ENCODE results near the gene FOXK1. TPM values are rescaled to one million over a fixed set of nuclear protein-coding genes. Genes with fewer than 3 reads are reported as not detected.
A peak's percentile ranks its signal among the peaks of the same experiment; 100 is the strongest.

FOXK1 gene
- total and polyA plus RNA-seq, 9 donors, result 5.8 to 43.9 (median 32.6) TPM

DNA sequence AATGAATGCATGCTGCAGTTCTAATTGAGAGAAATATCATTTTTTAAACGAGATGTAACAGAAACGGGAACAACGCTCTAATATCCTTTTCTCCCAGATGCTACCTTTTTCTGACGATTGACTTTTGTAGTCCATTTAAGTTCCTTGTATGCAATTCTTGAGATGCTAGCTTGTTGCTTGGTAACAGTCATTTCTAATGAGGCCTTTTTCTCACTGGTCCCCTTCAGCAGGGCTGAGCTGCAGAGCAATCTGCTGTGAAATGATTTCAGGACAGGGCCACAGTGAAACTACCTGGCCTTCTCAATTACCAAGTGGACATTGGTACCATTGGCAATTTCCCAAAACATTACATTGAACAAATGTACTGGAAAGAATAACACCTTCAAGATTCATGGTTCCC lies 26.2 kb upstream of the FOXK1 start:
- H3K36me3 ChIP-seq, result no peaks in the 10 kb centered on the region
- no peaks in the 10 kb centered on the region for H3K9me3 ChIP-seq
- no peak overlapping the region for H3K4me3 ChIP-seq
- WGBS, 3 donors, result 88 to 93% (median 91%) methylated on average over 4 of the region's 4 CpGs
- no peak for TF ChIP-seq POLR2A (IDR thresholded peaks at IDR 0.05)
- DNase-seq, result no peak
- intact Hi-C loops (cut with DNase I), result no loop called here
- H3K27me3 ChIP-seq, result no peaks in the 10 kb centered on the region
- no peak overlapping the region for H3K27ac ChIP-seq
- H3K4me1 ChIP-seq (ENCODE audit: insufficient read depth), result no peaks in the 10 kb centered on the region

DNA sequence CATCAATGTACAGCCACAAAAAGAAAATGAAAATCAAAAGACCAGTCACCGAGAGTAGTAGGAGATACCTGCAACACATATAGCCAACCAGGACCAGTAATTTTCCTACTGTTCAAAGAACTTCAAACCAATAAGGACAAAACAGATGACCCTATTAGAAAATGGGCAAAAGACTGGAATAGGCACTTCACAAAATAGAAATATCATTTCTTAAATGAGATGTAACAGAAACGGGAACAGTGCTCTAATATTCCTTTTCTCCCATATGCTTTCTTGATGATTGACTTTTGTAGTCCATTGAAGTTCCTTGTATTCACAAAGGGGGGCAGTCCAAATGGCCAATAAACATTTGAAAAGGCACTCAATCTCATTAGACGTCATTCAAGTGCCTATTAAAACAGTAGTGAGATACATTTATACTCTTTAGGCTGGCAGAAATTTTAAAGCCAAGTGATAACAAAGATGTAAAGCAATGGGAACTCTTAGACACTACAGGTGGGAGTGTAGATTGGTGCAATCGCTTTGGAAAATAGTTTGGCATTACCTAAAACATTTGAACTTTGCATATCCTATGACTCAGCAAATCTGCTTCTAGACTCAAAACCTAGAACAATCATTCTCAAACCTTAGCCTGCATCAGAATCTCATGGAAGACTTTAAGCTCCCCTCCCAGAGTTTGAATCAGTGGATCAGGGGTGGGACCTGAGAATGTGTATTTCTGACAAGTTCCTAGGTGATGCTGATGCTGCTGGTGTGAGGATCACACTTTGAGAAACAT lies 24.3 kb upstream of the FOXK1 start:
- intact Hi-C loops (cut with DNase I), result no loop called here
- TF ChIP-seq POLR2A (IDR thresholded peaks at IDR 0.05), result no peak
- TF ChIP-seq EP300 (IDR thresholded peaks at IDR 0.05), result no peak
- H3K4me1 ChIP-seq (ENCODE audit: insufficient read depth), result no peaks in the 10 kb centered on the region
- no peaks in the 10 kb centered on the region for H3K27me3 ChIP-seq
- H3K4me3 ChIP-seq, result no peak overlapping the region
- no peaks in the 10 kb centered on the region for H3K9me3 ChIP-seq
- no peak for DNase-seq
- WGBS, 3 donors, result 77 to 82% (median 78%) methylated on average over 4 of the region's 4 CpGs
- H3K36me3 ChIP-seq, result no peaks in the 10 kb centered on the region
- no peak overlapping the region for H3K27ac ChIP-seq

DNA sequence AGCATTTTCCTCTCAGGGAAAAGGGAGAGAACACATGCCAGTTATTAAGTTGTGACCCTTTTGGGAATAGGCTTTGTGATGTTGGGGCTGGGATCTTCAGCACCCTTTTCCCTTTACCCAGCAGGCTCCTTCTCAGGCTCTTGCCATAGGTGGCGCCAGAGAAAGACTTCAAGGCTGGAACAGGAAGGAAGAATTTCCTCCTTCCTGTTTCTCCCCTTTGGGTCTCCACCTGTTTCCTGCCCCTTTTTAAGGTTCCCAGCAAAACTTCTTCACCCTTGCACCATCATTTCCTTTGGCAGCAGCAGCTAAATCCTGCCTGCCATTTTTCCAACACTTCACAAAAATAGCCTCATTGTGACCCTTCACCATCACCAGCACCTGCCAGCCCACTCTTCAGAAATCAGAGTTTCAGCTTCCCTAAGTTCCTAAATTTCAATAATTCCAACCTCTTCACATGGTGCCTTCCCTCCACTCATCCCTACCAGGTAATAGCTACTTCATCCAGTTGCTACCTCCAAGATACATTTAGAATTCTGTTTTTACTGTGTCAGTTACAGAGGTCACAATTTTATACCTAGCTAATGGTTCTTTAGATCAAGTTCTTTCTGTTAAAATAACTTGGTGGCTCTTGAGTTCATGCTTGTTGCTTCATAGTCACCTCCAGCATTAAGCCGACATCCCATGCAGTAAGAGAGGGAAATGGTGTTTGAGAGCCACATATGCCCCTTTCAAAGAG lies 22.4 kb upstream of the FOXK1 start:
- Histone ChIP-seq H3K4me3 (no peak overlapping the region), H3K4me1 (ENCODE audit: insufficient read depth) (no peaks in the 10 kb centered on the region), H3K27me3 (no peaks in the 10 kb centered on the region), H3K36me3 (no peaks in the 10 kb centered on the region), H3K27ac (no peak overlapping the region), H3K9me3 (no peaks in the 10 kb centered on the region)
- 74 to 82% (median 74%) methylated on average over 2 of the region's 2 CpGs for WGBS, 3 donors
- no peak for DNase-seq
- TF ChIP-seq, protein P1, sequence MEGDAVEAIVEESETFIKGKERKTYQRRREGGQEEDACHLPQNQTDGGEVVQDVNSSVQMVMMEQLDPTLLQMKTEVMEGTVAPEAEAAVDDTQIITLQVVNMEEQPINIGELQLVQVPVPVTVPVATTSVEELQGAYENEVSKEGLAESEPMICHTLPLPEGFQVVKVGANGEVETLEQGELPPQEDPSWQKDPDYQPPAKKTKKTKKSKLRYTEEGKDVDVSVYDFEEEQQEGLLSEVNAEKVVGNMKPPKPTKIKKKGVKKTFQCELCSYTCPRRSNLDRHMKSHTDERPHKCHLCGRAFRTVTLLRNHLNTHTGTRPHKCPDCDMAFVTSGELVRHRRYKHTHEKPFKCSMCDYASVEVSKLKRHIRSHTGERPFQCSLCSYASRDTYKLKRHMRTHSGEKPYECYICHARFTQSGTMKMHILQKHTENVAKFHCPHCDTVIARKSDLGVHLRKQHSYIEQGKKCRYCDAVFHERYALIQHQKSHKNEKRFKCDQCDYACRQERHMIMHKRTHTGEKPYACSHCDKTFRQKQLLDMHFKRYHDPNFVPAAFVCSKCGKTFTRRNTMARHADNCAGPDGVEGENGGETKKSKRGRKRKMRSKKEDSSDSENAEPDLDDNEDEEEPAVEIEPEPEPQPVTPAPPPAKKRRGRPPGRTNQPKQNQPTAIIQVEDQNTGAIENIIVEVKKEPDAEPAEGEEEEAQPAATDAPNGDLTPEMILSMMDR (IDR thresholded peaks at IDR 0.05), result no peak
- no peak for TF ChIP-seq EP300 (IDR thresholded peaks at IDR 0.05)
- no peak for TF ChIP-seq POLR2A (IDR thresholded peaks at IDR 0.05)
- intact Hi-C loops (cut with DNase I), result no loop called here

DNA sequence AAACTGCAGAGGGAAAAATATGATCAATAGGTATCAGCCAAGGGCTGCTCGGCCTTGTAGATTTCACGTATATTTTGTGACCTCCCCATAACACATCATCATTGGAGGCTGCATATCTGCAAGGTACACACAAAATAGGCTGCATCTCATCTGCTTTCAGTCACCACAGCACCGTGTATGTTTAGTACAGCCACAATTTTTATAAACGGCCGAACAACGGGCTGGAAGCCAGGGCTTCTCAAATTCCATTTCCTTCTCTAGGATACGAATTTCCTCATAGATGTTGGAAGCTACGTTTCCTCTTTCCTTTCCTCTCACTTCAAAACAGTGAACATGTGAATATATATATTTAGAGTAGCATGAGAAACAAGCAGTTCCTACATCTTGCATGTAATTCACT lies 20.2 kb upstream of the FOXK1 start:
- no peak for TF ChIP-seq POLR2A (IDR thresholded peaks at IDR 0.05)
- TF ChIP-seq EP300 (IDR thresholded peaks at IDR 0.05), result no peak
- Histone ChIP-seq H3K36me3 (no peaks in the 10 kb centered on the region), H3K4me3 (no peak overlapping the region), H3K27me3 (no peaks in the 10 kb centered on the region), H3K9me3 (no peaks in the 10 kb centered on the region), H3K4me1 (ENCODE audit: insufficient read depth) (no peaks in the 10 kb centered on the region), H3K27ac (no peak overlapping the region)
- DNase-seq, result peak in 2 of 5 donors; percentile 33 to 51
- intact Hi-C loops (cut with DNase I), result no loop called here
- 6 to 9% (median 8%) methylated on average over 8 of the region's 8 CpGs for WGBS, 3 donors

DNA sequence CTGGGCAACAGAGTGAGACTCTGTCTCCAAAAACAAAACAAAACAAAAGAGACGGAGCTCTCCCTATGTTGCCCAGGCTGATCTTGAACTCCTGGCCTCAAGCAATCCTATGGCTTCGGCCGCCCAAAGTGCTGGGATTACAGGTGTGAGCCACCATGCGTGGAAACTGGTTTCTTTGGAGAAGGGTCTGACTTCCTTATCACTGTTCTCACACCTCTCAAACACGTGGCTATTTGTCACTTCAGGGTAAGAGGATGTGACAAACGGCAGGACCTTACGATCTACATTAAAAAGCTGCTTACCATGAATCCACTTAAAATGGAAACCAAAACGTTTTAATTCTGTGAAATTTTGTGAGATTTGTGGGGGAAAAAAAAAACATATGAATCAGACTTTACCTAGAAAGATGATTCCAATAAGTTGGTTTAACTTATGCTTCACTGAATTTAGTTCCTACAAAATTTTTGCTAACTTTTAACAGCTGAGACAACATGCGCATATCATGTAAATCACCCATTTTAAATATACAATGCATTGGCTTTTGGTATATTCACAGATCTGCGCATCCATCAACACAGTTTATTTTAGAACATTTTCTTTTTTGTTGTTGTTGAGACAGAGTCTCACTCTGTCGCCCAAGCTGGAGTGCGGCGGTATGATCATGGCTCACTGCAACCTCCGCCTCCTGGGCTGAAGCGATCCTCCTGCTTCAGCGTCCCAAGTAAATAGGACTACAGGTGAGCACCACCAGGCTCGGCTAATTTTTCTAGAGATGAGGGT lies 18.7 kb upstream of the FOXK1 start:
- WGBS, 3 donors, result 85 to 89% (median 87%) methylated on average over 17 of the region's 17 CpGs
- no peak for DNase-seq
- no peak overlapping the region for H3K4me3 ChIP-seq
- H3K27me3 ChIP-seq, result no peaks in the 10 kb centered on the region
- no peak overlapping the region for H3K27ac ChIP-seq
- H3K36me3 ChIP-seq, result no peaks in the 10 kb centered on the region
- no peaks in the 10 kb centered on the region for H3K9me3 ChIP-seq
- H3K4me1 ChIP-seq (ENCODE audit: insufficient read depth), result peaks cover 3% of the 10 kb centered on the region
- intact Hi-C loops (cut with DNase I), result no loop called here
- TF ChIP-seq POLR2A (IDR thresholded peaks at IDR 0.05), result no peak
- TF ChIP-seq, protein P1 (IDR thresholded peaks at IDR 0.05), result no peak

All from ovary (tissue), 9 donors.